B cell (primary cell): ENCODE results near the gene ENOX1. TPM values are rescaled to one million over a fixed set of nuclear protein-coding genes. Genes with fewer than 3 reads are reported as not detected.

Source experiments
- ATAC-seq: fragments of 200-7000 bp; cut with Tn5 transposase; one replicate; pipeline ENCODE4 v1.10.0; 2021; ENCODE audit warnings: low read depth, mild to moderate bottlenecking, moderate number of reproducible peaks, moderate library complexity
- CTCF ChIA-PET: fragments of 350-600 bp; sonication (Branson Sonifier 250); formaldehyde crosslinking; loops from one replicate; lab custom pipeline; 2021; ENCODE audit warnings: antibody characterized with exemption, inconsistent platforms; lab: Charles Lee
- POLR2A ChIA-PET: fragments of 350-600 bp; sonication (Branson Sonifier 250); formaldehyde crosslinking; loops from one replicate; lab custom pipeline; 2021; ENCODE audit warnings: antibody characterized with exemption; lab: Charles Lee
- DNase-seq: peaks from one replicate; pipeline ENCODE4 v3.0.0; 2013
- H2AFZ ChIP-seq: 2 replicates; pipeline ENCODE4 v1.6.1; 2012; ENCODE audit warnings: mild to moderate bottlenecking, low read depth, low read length; ENCODE audit not compliant: insufficient read depth, poor library complexity, severe bottlenecking
- H3K27ac ChIP-seq, 2 donors: 1 replicate in 1 of 2; 2 replicates in 1 of 2; pipeline ENCODE4 v1.5.1; 2012 to 2013; ENCODE audit warnings: low read length in 2 of 2, mild to moderate bottlenecking in 2 of 2, moderate library complexity in 1 of 2
- H3K27me3 ChIP-seq, 4 experiments: fragments of 200-600 bp in 1 of 4; sonication (generic) in 1 of 4; replicated peaks in 1 of 4; 1 replicate in 2 of 4; 2 replicates in 2 of 4; pipeline versions ENCODE4 v1.6.1 to v1.7.0; 2013 to 2016; ENCODE audit warnings: low read length in 3 of 4, mild to moderate bottlenecking in 2 of 4, mixed read lengths in 1 of 4, moderate library complexity in 1 of 4; ENCODE audit not compliant: insufficient read depth in 4 of 4, control insufficient read depth in 3 of 4; ENCODE audit errors: control extremely low read depth in 1 of 4
- H3K36me3 ChIP-seq, 2 experiments: replicated peaks in 1 of 2; 1 replicate in 1 of 2; 2 replicates in 1 of 2; pipeline versions ENCODE4 v1.6.1 to v1.7.1; 2013; ENCODE audit warnings: low read length in 1 of 2; ENCODE audit not compliant: insufficient read depth in 2 of 2, control insufficient read depth in 1 of 2; ENCODE audit errors: control extremely low read depth in 1 of 2, extremely low read depth in 1 of 2
- H3K4me1 ChIP-seq, 2 donors: fragments of 200-600 bp in 1 of 2; sonication (generic) in 1 of 2; 1 replicate in 1 of 2; 2 replicates in 1 of 2; pipeline versions ENCODE4 v1.5.1 to v1.6.1; 2013 to 2017; ENCODE audit warnings: low read length in 2 of 2; ENCODE audit not compliant: control insufficient read depth in 2 of 2, insufficient read depth in 2 of 2
- H3K4me2 ChIP-seq: replicated peaks from 2 replicates; pipeline ENCODE3; 2012; ENCODE audit warnings: mild to moderate bottlenecking, low read depth, low read length; ENCODE audit not compliant: poor library complexity, severe bottlenecking
- H3K4me3 ChIP-seq, 5 experiments: fragments of 200-600 bp in 1 of 5; sonication (generic) in 1 of 5; 1 replicate in 3 of 5; 2 replicates in 2 of 5; pipeline versions ENCODE4 v1.5.1 to v1.7.0; 2011 to 2016; ENCODE audit warnings: low read length in 4 of 5, mild to moderate bottlenecking in 4 of 5, low read depth in 2 of 5, control low read depth in 1 of 5, moderate library complexity in 1 of 5; ENCODE audit not compliant: insufficient read depth in 1 of 5; ENCODE audit errors: control extremely low read depth in 1 of 5, extremely low read depth in 1 of 5
- H3K79me2 ChIP-seq: fragments of 200-600 bp; sonication (generic); one replicate; pipeline ENCODE4 v1.6.0; 2016; ENCODE audit warnings: low read length; ENCODE audit not compliant: control insufficient read depth, insufficient read depth
- H3K9ac ChIP-seq: fragments of 200-600 bp; sonication (generic); 2 replicates; pipeline ENCODE4 v1.6.1; 2017; ENCODE audit warnings: mild to moderate bottlenecking, low read length, moderate library complexity
- H3K9me3 ChIP-seq, 3 donors: one replicate each; pipeline versions ENCODE4 v1.6.1 to v1.7.1; 2013; ENCODE audit warnings: low read length in 2 of 3; ENCODE audit not compliant: control insufficient read depth in 2 of 3, insufficient read depth in 1 of 3; ENCODE audit errors: control extremely low read depth in 1 of 3
- H4K20me1 ChIP-seq: 2 replicates; pipeline ENCODE4 v1.6.0; 2012; ENCODE audit warnings: mild to moderate bottlenecking, low read length; ENCODE audit not compliant: insufficient read depth, control insufficient read depth, poor library complexity, severe bottlenecking
- H3K27ac Mint-ChIP-seq: one replicate; pipeline ENCODE4 v1.8.0; 2021; ENCODE audit warnings: mixed read lengths
- H3K27me3 Mint-ChIP-seq: one replicate; pipeline ENCODE4 v1.8.0; 2021; ENCODE audit warnings: mixed read lengths
- H3K4me1 Mint-ChIP-seq: one replicate; pipeline ENCODE4 v1.8.0; 2021; ENCODE audit warnings: mixed read lengths
- H3K4me3 Mint-ChIP-seq: one replicate; pipeline ENCODE4 v1.8.0; 2021; ENCODE audit warnings: mixed read lengths
- H3K9me3 Mint-ChIP-seq: one replicate; pipeline ENCODE4 v1.8.0; 2022; ENCODE audit warnings: mixed read lengths; ENCODE audit not compliant: insufficient read depth
- CTCF ChIP-seq: fragments of 200-600 bp; IDR thresholded peaks from one replicate; pipeline ENCODE4 v1.8.0; 2022; ENCODE audit warnings: antibody characterized with exemption, mild to moderate bottlenecking
- EZH2 ChIP-seq: IDR thresholded peaks from 2 replicates; pipeline ENCODE4 v1.6.1; 2012; ENCODE audit warnings: borderline replicate concordance, low read depth, mild to moderate bottlenecking, moderate library complexity, low read length; ENCODE audit not compliant: insufficient read depth, poor library complexity, severe bottlenecking
- WGBS: methylation state at CpG from one replicate; pipeline ENCODE4 v1.1.5; 2013; ENCODE audit warnings: missing lambda C conversion rate; ENCODE audit not compliant: insufficient coverage; 5-methylcytosine and 5-hydroxymethylcytosine counted together
- intact Hi-C: fragments of 100-400 bp; cut with micrococcal nuclease; formaldehyde crosslinking; loops from one replicate; pipeline ENCODE4 v1.10.0; 2022
- polyA plus RNA-seq: library from polyadenylated mRNA; depleted of rRNA; stranded (reverse); fragments of >200 nt; gene quantifications from 2 replicates; pipeline ENCODE4 v1.2.3, GENCODE V29; 2012
- total RNA-seq, 2 donors: library from RNA; stranded (reverse); fragments of 120-200 nt in 1 of 2; gene quantifications; 1 replicate in 1 of 2; 2 replicates in 1 of 2; pipeline versions ENCODE4 v1.2.3 to v1.2.4, GENCODE V29; 2013 to 2022

The ENOX1 gene
- total and polyA plus RNA-seq, 2 donors (not counting 1 experiment from before 2014, with no cell fraction given) = not detected

GRCh38 chr13:43360892-43361610 is 425.7 kb downstream of the ENOX1 start:
- no peak overlapping the region for H3K4me3 ChIP-seq
- WGBS = 100% methylated on average over 1 of the region's 6 CpGs
- no peaks in the 10 kb centered on the region for H3K9me3 ChIP-seq
- TF ChIP-seq EZH2 (no peak), CTCF (no peak)
- intact Hi-C loops = no loop called here
- H3K79me2 ChIP-seq = no peaks in the 10 kb centered on the region
- no peak overlapping the region for H2AFZ ChIP-seq
- POLR2A ChIA-PET = no interaction called here
- H4K20me1 ChIP-seq = no peaks in the 10 kb centered on the region
- no peak overlapping the region for H3K27ac ChIP-seq
- H3K4me3 Mint-ChIP-seq = no peak overlapping the region
- peaks cover 5% of the 10 kb centered on the region for H3K4me1 Mint-ChIP-seq
- no peak overlapping the region for H3K4me2 ChIP-seq
- no peak for ATAC-seq
- no peaks in the 10 kb centered on the region for H3K27me3 Mint-ChIP-seq
- no peak overlapping the region for H3K27ac Mint-ChIP-seq
- H3K27me3 ChIP-seq = no peaks in the 10 kb centered on the region
- no peak for DNase-seq
- CTCF ChIA-PET = no interaction called here
- H3K9ac ChIP-seq = no peak overlapping the region
- H3K4me1 ChIP-seq = peaks cover 0 to 10% of the 10 kb centered on the region in 2 donors
- H3K36me3 ChIP-seq = no peaks in the 10 kb centered on the region
- no peaks in the 10 kb centered on the region for H3K9me3 Mint-ChIP-seq

DNA sequence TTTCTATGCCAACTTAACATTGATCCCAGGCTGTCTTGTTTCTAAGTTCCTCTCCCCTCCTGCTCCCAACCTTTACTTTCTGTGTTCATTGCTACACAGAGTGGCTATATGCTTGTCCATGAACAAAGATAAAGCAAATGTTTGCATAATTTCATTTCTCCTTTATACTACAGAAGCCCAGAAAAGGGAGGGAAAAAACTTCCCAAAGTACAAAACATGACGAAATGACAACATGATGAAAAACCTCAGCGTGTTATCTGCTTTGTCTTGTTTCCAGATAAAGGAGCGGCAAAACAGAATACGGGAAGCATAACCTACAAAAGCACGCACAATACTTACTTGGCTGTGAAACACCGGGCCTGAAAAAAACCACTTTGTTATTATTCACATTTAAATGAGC is 426.6 kb downstream of the ENOX1 start:
- H3K27ac ChIP-seq = no peak overlapping the region
- peaks cover 0 to 10% of the 10 kb centered on the region in 2 donors for H3K4me1 ChIP-seq
- Mint-ChIP-seq H3K4me3 (no peak overlapping the region), H3K27ac (no peak overlapping the region), H3K4me1 (peaks cover 5% of the 10 kb centered on the region), H3K9me3 (no peaks in the 10 kb centered on the region), H3K27me3 (no peaks in the 10 kb centered on the region)
- no peak overlapping the region for H3K4me3 ChIP-seq
- DNase-seq (no peak), ATAC-seq (no peak)
- H3K27me3 ChIP-seq = no peaks in the 10 kb centered on the region
- no peak overlapping the region for H3K4me2 ChIP-seq
- ChIA-PET CTCF (no interaction called here), POLR2A (no interaction called here)
- H3K9ac ChIP-seq = no peak overlapping the region
- WGBS = no CpG with 5 or more reads among the region's 6 CpGs
- TF ChIP-seq CTCF (no peak), EZH2 (no peak)
- H3K9me3 ChIP-seq = no peaks in the 10 kb centered on the region
- no peaks in the 10 kb centered on the region for H3K79me2 ChIP-seq
- H2AFZ ChIP-seq = no peak overlapping the region
- no peaks in the 10 kb centered on the region for H4K20me1 ChIP-seq
- no peaks in the 10 kb centered on the region for H3K36me3 ChIP-seq
- intact Hi-C loops = no loop called here
